Mesodermal cell (in vitro differentiated cells): ENCODE measurements around the gene PDGFRB.
"Not testable (repeated sequence)": the region's sequence is repeated elsewhere in the genome, so short reads cannot be mapped to it uniquely, and the experiment has no call there.

ENCODE experiments used
- H3K27ac ChIP-seq: 2 replicates; pipeline ENCODE4 v1.7.0; 2013; ENCODE audit warnings: mild to moderate bottlenecking, low read depth, low read length, moderate library complexity; ENCODE audit not compliant: severe bottlenecking
- H3K36me3 ChIP-seq: 2 replicates; pipeline ENCODE4 v1.7.1; 2013; ENCODE audit warnings: mild to moderate bottlenecking, low read length, moderate library complexity; ENCODE audit not compliant: control insufficient read depth, insufficient read depth
- H3K4me1 ChIP-seq: one replicate; pipeline ENCODE4 v1.7.1; 2013; ENCODE audit warnings: mild to moderate bottlenecking, low read length; ENCODE audit not compliant: insufficient read depth, control insufficient read depth, poor library complexity, severe bottlenecking
- H3K4me3 ChIP-seq: 2 replicates; pipeline ENCODE4 v1.7.0; 2013; ENCODE audit warnings: low read length, control low read depth, mild to moderate bottlenecking; ENCODE audit not compliant: insufficient read depth, poor library complexity, severe bottlenecking; ENCODE audit errors: extremely low read depth
- H3K9me3 ChIP-seq: 2 replicates; pipeline ENCODE4 v1.7.1; 2013; ENCODE audit warnings: mild to moderate bottlenecking, low read length, moderate library complexity; ENCODE audit not compliant: control insufficient read depth
- WGBS, 2 experiments: methylation state at CpG; one replicate each; pipeline ENCODE4 v1.1.5; 2013; ENCODE audit warnings: missing lambda C conversion rate in 2 of 2; ENCODE audit not compliant: insufficient coverage in 2 of 2; 5-methylcytosine and 5-hydroxymethylcytosine counted together

The PDGFRB gene

DNA sequence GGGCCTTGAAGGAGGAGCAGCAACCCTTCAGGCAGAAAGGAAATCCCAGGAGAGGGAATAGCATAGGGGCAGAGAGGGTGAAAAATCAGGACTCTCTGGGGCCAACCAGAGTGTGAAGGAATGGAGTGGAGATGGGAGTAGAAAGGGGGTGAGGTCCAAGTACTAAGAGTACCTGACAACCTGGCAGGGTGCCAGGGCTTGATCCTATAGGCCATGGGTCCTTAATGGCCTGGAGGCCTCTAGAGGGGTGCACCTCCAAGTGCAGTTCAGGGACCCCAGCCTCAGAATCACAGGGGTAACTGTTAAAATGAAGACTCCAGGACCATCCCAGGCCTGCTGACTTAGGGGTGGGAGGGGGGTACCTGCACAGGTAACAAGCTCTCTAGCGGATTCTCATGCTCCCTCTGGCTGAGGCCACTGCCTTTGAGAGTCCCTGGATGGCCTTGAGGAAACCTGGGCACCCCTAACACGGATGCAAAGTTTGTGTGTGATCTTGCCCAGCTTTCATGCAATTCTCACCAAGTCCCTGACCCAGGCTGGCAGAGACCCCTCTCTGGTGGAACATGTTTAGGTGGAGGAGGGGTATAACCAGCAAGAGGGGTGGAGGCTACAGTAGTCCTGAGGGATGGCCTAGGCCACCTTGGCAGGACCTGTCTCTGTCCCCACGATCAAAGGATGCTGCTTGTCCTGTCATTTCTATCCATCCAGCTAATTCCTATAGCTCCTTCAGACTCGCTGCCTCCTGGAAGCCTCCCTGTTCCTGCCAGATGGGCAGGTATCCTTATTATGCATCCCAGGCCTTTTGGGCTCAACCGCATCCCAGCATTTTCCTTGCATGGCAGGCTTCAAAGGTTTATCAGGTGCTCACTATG is 51.7 kb downstream of the PDGFRB start:
- 86 to 93% methylated on average over 4 to 5 of the region's 5 CpGs for WGBS, 2 experiments
- Histone ChIP-seq H3K36me3 (no peaks in the 10 kb centered on the region), H3K9me3 (no peaks in the 10 kb centered on the region), H3K4me1 (no peaks in the 10 kb centered on the region), H3K4me3 (no peak overlapping the region), H3K27ac (no peak overlapping the region)

GRCh38 chr5:150101023-150101422 is 54.6 kb downstream of the PDGFRB start:
- H3K36me3 ChIP-seq = no peaks in the 10 kb centered on the region
- H3K9me3 ChIP-seq = no peaks in the 10 kb centered on the region
- H3K4me1 ChIP-seq = no peaks in the 10 kb centered on the region
- H3K27ac ChIP-seq = no peak overlapping the region
- no peak overlapping the region for H3K4me3 ChIP-seq
- 77 to 80% methylated on average over 5 of the region's 6 CpGs for WGBS, 2 experiments

- Histone ChIP-seq H3K4me1 (no peaks in the 10 kb centered on the region), H3K36me3 (no peaks in the 10 kb centered on the region), H3K27ac (no peak overlapping the region), H3K4me3 (no peak overlapping the region), H3K9me3 (no peaks in the 10 kb centered on the region)
Measured at GRCh38 chr5:150097152-150097551, 58.5 kb downstream of the PDGFRB start.

DNA sequence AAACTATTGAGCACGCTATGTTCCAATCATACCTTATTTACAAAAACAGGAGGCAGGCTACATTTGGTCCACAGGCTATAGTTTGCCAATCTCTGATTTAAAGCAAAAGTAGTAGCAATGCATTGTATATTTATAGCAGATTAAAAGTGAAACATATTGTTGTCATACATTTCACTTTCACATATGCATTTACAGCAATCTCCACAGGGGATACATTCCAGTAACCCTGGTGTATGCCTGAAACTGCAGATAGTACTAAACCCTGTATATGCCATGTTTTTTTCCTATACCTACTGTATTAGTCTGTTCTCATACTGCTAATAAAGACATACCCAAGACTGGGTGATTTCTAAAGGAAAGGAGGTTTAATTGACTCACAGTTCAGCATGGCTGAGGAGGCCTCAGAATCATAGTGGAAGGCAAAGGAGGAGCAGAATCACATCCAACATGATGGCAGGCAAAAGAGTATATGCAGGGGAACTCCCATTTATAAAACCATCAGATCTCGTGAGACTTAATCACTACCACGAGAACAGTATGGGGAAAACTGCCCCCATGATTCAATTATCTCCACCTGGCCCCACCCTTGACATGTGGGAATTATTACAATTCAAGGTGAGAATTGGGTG is 63.4 kb downstream of the PDGFRB start:
- 100% methylated on average over 1 of the region's 3 CpGs; no CpG with 5 or more reads in 1 of the 2 experiments for WGBS, 2 experiments
- no peaks in the 10 kb centered on the region for H3K36me3 ChIP-seq
- H3K4me3 ChIP-seq = no peak overlapping the region
- H3K9me3 ChIP-seq = no peaks in the 10 kb centered on the region
- no peak overlapping the region for H3K27ac ChIP-seq
- no peaks in the 10 kb centered on the region for H3K4me1 ChIP-seq

DNA sequence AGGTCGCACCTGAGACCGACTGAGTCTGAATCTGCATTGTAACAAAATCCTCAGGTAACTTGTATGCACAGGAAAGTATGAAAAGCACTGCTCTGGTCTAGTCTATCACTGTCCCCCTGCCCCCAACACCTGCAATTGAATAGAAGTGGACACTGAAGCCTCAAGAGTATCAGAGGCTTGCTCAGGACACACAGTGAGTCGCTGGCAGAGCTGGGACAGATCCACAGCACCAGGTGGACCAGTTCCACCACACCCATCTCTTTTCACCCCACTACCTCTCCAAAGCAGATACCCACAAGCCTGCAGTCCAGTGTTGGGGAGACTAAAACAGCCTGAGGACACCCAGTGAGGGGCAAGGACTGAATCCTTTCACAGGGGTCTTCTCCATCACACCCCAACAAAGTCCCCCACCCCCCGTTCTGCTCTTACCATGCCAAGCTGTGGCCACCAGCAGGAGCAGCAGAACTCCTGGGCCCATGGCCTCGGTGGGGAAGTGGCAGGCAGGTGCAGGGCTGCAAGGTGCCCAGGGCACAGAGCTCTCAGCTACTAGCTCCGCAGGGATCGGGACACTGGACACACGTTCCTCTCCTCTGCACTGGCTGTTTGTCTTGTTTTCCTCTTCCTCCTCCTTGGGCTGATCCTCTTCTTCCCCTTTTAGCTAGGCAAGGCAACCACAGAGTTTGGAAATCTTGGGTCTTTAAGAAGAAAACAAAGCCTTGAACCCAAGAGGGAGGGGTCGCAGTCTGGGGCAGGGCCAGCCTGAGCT is 69.5 kb downstream of the PDGFRB start, which contains the start of gene CSF1R:
CSF1R (minus strand) TSS at position 605 of the 766 bp plus-strand sequence; CDS start at position 478, 127 bp downstream.
- 84 to 93% methylated on average over 8 to 9 of the region's 9 CpGs for WGBS, 2 experiments
- peaks cover 7% of the 10 kb centered on the region for H3K4me1 ChIP-seq

DNA sequence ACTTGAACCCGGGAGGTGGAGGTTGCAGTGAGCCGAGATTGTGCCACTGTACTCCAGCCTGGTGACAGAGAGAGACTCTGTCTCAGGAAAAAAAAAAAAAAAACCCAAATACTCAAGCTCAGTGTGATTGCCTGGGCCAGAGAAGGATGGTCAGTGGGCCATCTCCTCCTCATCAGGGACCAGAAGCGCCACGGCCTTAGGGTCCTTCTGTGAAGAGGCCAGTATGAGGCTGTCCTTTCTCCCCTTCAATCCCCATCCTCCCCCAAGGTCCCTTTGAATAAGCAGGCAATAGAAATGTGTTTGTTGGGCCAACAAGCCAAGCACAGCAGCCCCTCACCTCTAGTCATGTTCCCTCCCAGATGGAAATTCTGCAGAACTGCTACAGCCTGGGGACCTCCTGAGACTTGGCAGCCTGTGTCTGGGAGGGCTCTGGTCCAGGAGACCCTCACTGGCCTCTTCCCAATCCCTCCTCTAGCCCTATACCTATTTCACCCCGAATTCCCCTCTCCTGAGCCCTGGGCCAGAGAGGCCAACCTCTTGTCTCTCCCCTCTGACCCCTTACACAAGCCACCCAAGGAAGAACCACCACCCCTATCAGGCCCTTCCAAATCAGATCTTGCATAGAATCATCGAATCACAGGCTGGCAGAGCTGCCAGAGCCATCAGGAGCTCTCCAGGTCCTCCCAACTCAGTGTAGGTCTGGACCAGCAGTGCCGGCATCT is 70.3 kb downstream of the PDGFRB start:
- no peak overlapping the region for H3K27ac ChIP-seq
- H3K36me3 ChIP-seq = no peaks in the 10 kb centered on the region
- 61 to 91% methylated on average over 2 to 4 of the region's 7 CpGs for WGBS, 2 experiments
- H3K9me3 ChIP-seq = no peaks in the 10 kb centered on the region
- no peak overlapping the region for H3K4me3 ChIP-seq
- peaks cover 7% of the 10 kb centered on the region for H3K4me1 ChIP-seq

More for the DNA sequence above, 69.5 kb downstream of the PDGFRB start, which contains the start of gene CSF1R:
- Histone ChIP-seq H3K27ac (no peak within 1 kb of the TSS), H3K9me3 (no peaks in the 10 kb centered on the region), H3K36me3 (no peaks in the 10 kb centered on the region), H3K4me3 (no peak within 1 kb of the TSS)

DNA sequence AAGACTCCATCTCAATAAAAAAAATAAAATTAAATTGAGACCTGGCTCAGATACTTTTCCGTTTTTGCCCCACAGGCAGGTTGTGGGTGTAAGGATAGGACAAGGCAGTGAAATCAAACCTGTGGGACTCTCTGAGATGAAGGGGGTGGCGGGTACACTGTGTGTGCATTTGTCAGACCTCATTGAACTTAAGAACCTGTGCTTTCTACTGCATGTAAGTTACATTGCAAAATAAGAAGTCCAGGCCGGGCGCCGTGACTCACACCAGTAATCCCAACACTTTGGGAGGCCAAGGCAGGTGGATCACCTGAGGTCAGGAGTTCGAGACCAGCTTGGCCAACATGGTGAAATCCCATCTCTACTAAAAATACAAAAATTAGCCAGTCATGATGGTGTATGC is 70.9 kb downstream of the PDGFRB start:
- H3K4me1 ChIP-seq, H3K9me3 ChIP-seq, H3K4me3 ChIP-seq, H3K36me3 ChIP-seq, H3K27ac ChIP-seq: not testable (repeated sequence)
- 88 to 97% methylated on average over 5 to 6 of the region's 6 CpGs for WGBS, 2 experiments

DNA sequence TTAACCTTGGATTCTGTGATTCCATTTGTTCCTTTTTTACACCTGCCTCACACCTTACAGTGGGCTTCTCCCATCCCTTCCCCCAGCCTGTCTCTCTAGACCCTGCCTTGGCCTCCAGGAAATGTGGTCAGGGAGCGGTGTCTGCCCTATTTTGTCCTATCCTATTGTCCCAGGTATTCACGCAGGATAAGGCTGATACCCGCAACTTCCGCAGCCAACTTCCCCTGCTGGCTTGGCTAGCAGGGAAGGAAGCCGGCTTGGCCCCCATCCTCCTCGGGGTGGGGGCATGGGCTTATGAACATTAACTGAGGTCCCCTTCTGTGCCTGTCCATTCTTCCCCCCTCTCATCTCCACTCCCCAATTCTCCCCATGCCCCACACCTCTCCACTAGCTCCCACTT is 72.8 kb downstream of the PDGFRB start:
- 95 to 97% methylated on average over 4 of the region's 6 CpGs for WGBS, 2 experiments
- no peak overlapping the region for H3K27ac ChIP-seq
- peaks cover 7% of the 10 kb centered on the region for H3K4me1 ChIP-seq
- no peak overlapping the region for H3K4me3 ChIP-seq
- no peaks in the 10 kb centered on the region for H3K36me3 ChIP-seq
- no peaks in the 10 kb centered on the region for H3K9me3 ChIP-seq

GRCh38 chr5:150082374-150082773 is 73.3 kb downstream of the PDGFRB start:
- Histone ChIP-seq H3K27ac (no peak overlapping the region), H3K36me3 (no peaks in the 10 kb centered on the region), H3K9me3 (no peaks in the 10 kb centered on the region), H3K4me3 (no peak overlapping the region), H3K4me1 (peaks cover 7% of the 10 kb centered on the region)
- WGBS, 2 experiments = 49 to 51% methylated on average over 3 of the region's 3 CpGs

GRCh38 chr5:150081541-150082283 is 73.9 kb downstream of the PDGFRB start:
- H3K4me3 ChIP-seq = no peak overlapping the region
- WGBS, 2 experiments = 29 to 37% methylated on average over 10 to 12 of the region's 15 CpGs
- peaks cover 7% of the 10 kb centered on the region for H3K4me1 ChIP-seq

More at GRCh38 chr5:150081541-150082283, 73.9 kb downstream of the PDGFRB start:
- no peaks in the 10 kb centered on the region for H3K36me3 ChIP-seq
- H3K9me3 ChIP-seq = no peaks in the 10 kb centered on the region
- peak overlapping the region; percentile 23 for H3K27ac ChIP-seq
